ENCODE results near the gene TPMT.

The TPMT gene

DNA sequence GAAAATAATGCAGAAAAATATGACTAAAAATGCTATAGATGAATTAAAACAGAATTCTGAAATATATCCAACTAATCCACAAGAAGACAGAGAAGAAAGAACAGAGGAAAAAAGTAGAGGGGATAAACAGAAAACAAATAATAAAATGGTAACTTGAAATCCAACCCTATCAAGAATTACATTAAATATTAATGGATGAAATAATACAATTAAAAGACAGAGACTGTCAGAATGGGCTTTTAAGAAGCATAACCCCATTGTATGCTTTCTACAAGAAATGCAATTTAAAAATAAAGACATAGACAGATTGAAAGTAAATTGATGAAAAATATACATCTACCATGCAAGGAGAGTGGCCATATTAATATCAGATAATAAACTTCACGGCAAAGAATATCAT, 47.8 kb downstream of the TPMT start:
- no peak for DNase-seq

DNA sequence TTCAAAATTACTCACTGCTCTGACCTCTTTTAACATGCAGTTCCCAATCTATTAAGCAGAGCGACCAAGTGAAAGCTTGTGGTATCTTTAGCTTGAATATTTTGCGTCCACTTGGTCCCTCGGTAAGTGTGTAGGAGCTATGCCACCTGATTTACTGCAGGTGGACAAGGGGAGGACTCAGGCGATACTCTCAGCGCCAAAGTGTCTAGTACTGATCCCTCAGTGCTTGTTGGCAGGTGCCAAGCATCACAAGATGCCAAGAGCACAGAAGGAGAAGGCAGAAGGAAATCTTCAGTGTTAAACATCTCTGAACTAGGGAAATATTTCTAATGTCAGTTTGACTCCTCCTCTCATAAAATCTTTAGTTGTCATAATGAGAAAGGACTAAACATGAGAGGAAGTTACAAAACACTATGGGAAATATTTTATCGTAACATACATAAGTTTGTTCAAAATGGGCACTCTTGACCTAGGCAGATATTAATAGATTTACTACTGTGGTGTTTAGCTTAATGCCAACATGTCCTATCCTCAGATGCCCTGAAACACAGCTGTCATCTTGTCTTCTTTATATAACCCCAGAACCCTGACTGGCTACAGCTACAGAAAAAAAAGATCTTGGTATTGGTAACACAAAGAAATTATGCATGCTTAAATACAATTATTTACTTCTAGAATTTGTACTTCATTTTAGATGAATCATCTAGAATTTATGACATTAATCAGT, 51.9 kb downstream of the TPMT start:
- DNase-seq: no peak

DNA sequence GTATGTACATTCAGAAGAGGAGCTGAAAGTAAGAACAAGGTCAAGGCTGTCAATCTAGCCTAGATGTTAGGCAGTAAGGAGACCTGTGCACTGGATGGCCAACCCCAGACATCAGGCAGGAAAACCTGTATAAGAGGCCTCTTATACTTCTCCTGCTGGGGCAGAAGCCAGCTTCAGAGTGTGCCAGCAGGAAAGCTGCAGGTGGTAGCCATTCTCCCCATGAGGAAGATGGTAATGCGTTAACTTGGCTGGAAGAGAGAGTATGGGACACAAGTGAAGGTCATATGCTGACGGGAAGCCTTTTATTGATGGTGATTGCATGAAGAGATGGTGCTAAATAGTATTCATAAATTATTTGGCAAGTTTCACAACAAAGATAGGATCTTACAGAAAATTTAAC, 53.0 kb downstream of the TPMT start:
- DNase-seq: no peak

DNA sequence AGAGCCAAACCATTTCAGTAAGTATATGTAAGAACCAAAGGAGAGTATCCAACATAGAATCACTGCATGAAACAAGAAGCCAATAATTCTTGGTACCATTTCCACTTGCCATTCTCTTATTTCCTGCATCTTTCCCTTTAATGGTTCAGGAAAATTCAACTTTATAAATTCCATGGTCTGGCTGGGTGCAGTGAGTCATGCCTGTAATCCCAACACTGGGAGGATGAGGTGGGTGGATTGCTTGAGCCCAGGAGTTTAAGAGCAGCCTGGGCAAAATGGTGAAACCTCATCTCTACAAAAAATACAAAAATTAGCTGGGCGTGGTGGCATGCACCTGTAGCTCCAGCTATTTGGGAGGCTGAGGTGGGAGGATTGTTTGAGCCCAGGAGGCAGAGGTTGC, 53.6 kb downstream of the TPMT start:
- DNase-seq: no peak

DNA sequence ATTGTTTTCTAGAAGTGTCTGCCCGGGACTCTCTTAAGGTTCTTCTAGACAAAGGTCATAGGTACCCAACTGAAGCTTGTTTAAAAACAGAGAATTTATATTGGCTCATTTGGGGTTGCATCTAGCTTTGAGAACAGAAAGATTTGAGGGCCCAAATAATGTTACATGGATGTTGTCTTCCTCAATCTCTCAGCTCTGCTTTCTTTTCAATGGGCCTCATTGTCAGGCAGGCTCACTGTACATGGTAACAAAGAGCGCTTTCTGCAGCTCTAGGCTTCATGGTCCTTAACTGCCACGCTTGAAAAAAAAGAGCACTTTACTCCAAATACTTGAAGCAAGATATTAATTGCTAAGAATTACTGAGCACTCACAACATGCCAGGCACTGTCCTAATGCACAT, 54.6 kb downstream of the TPMT start:
- DNase-seq: no peak

GRCh38 chr6:18099511-18099910, 55.4 kb downstream of the TPMT start:
- DNase-seq: no peak

DNA sequence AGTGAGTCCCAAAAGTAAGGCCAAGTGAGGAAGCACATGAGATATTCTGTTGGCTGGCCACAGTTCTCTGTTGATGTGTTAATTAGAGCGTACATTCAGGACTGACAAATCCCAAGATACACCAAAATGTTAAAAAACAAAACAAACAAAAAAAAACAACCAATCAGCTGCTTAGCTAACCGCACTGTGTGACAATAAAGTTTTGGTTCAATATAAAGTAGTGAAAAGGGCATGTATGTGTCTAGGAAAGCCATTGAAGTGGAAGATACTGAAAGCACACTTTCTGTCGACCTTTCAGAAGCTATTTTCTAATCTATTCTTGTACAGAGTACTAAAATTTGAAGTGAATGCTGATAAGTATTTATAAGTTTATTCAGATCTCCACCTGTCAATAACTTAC, 58.5 kb downstream of the TPMT start:
- DNase-seq: no peak

DNA sequence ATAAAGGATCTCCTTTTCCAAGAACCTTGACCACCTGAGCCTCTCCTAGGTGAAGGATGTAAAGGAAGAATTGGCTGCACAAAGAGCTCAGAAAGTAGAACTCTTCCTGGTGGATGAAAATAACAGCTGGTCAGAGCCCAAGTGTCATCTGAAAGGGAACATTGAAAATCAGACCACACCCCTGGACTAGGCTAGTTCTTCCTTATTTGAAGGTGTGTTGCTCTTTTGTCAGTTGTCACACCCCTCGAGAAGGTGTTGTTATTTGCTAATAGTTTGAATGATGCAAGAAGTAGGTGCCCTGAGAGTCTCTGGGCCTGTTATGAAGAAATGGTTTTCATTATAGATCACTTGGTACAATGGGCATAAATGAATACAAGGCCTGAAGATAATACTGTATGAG, 63.5 kb downstream of the TPMT start:
- DNase-seq: no peak

DNA sequence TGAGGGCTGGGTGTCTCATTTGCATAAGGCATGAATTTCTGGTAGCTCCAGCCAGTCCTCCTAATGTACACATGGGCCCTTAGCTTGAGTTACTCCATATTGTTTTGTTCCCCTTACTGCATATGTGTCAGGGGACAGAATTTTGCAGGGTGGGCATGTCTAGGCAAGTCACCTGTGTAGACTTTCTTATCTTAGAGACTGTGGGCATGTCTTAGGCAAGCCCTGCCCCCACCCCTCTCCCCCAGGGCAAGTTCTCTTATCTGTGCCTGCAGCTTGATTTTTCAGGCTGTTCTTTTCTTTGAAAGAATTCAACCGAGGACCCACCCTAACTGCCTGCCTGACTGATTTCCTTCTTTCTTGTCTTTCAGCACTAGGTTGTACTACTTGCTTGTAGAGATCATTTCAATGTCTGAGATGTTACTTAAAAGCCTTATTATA, 64.5 kb downstream of the TPMT start:
- no peak for DNase-seq

DNA sequence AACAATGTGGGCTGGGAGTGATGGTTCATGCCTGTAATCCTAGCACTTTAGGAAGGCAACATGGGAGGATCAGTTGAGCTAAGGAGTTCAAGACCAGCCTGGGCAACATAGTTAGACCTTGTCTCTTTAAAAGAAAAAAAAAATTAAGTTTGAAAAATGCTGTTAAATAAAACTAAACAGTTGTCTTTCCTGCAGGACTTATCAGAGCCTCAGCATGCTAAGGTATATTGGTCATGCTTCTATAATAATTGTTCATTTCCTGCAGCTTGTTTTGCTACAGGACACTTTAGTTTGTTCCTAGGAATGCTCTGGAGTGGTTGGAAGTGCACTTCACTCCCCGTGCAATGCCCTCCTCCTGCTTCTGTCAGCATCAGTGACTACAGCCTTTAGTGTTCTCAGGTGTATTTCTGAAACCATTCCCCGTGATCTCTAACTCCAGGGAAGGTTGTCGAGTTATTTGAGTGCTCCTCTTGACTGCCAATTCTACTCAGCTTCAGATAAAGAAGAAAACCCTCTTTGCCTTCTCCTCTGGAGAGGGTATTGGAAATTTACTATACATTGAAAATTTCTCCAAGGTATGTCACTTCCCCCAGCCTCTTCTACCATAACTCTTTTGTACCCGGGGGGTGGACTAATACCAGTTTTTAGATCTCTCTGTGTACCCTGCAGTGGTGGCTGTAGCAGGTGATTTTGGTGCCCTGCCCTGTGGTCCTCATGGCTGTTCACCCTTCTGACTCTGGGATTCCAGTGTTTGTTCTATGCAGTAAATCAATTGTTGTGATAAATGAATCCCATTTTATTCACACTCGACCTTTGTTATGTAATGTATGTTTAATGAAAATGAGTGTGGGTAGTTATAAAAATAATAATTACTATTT, 66.2 kb downstream of the TPMT start:
- DNase-seq: no peak

GRCh38 chr6:18087396-18088165, 67.3 kb downstream of the TPMT start:
- no peak for DNase-seq

DNA sequence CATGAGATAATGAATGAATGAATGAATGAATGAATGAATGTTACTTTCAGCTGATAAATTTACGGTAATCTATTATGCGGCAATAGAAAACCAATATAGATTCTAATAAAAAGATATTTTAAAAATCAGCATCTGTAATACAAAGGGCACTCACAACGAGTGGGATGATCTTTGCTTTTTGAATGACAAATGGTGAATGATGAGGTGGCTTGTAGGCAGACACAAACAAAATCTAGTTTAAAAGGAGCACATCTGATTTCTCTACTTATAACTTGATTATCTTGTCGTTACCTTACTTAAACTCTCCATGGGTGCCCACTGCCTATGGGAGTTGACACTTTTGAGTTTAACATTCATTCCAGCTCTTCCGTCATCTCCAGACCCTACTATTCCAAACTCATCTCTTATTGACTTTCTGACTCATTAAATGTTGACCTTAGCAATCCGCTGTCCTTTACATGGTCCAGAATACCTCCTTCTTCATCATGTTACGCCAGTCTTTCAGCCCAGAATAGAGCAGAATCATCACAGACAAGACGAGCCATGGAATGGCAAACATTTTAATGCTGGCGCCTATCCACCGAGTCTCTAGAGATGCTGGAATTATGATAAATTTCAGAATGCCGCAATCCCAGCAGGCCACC, 73.7 kb downstream of the TPMT start:
- no peak for DNase-seq

GRCh38 chr6:18080544-18080943, 74.3 kb downstream of the TPMT start:
- DNase-seq: no peak

GRCh38 chr6:18078866-18079265, 76.0 kb downstream of the TPMT start:
- DNase-seq: no peak

All from NK-92 treated with Interleukin-12 subunit alpha and Interleukin-12 subunit beta, amount 100 ng/mL, for 24 hours (cell line).